ENCODE results near the gene SLC5A10.

Gene SLC5A10

DNA sequence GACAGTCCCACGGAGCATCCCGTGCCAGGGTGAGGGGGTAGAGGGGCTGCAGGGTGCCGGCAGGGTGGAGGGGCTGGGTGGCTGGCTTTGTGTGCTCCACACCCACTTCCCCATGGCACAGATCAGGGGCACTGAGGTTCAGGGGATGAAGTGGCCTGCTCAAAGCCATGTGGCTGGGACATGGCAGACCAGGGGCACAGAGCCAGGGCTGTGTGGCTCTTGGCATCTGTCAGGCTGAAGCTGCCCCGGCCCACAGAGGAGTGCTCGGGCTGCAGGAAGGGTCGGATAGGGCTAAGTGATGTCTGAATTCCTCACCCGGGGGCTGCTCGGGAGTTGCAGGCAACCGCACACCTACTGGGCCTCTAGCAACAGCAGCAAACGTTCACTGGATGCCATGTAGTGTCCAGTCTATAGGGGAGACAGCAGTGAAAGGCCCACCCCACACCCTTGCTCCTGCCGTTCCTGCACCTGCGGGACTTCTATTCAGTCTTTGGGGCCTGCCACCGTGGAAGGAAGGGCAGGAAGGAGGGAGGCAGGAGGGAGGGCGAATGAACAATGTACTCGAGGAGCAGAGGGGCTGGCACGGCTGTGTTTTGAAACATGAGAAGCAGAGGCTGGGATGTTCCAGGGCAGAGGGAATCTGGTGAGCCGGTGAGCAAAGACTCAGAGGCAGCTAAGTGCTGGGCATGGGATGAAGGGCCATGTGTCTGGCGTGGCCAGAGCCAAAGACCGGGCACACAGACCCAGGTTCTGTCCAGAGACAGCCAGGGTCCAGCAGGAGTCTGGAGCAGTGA is 15.1 kb downstream of the SLC5A10 start:
- no peak for DNase-seq

DNA sequence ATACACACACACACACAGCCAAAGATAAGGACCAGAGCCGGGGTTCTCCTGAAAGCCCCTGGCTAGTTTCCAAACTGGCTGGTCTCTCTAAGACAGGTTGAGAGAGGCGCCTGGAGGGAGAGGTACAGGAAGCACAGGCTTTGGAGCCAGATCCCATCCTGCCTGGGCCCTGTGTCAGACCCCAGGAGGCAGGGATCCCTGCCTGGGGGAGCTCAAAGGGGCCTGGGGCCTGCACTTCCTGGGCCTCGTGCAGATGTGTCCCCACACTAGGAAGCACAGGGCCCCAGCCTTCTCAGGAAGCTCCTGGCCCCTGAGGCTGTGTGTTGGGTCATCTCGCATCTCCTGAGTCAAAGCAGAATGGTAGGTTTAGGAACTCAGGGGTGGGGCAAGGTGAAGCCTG is 16.0 kb downstream of the SLC5A10 start:
- no peak for DNase-seq

DNA sequence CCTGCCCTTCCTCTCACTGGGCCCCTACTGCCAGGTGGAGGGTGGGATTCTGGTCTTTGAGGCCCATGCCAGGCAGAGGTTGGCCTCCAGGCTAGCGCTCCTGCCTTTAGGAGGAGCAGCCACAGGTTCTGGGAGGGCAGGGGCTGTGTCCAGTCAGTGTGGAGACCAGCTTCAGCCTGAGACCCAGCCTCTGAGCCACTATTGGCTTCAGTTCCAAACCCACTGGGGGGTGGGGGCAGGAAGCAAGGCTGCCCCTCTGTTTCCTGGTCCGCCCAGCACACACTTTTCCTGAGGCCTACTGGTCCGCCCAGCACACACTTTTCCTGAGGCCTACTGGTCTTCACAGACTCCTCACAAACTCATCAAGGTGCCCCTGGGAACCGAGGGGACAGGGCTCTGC is 16.4 kb downstream of the SLC5A10 start:
- no peak for DNase-seq

DNA sequence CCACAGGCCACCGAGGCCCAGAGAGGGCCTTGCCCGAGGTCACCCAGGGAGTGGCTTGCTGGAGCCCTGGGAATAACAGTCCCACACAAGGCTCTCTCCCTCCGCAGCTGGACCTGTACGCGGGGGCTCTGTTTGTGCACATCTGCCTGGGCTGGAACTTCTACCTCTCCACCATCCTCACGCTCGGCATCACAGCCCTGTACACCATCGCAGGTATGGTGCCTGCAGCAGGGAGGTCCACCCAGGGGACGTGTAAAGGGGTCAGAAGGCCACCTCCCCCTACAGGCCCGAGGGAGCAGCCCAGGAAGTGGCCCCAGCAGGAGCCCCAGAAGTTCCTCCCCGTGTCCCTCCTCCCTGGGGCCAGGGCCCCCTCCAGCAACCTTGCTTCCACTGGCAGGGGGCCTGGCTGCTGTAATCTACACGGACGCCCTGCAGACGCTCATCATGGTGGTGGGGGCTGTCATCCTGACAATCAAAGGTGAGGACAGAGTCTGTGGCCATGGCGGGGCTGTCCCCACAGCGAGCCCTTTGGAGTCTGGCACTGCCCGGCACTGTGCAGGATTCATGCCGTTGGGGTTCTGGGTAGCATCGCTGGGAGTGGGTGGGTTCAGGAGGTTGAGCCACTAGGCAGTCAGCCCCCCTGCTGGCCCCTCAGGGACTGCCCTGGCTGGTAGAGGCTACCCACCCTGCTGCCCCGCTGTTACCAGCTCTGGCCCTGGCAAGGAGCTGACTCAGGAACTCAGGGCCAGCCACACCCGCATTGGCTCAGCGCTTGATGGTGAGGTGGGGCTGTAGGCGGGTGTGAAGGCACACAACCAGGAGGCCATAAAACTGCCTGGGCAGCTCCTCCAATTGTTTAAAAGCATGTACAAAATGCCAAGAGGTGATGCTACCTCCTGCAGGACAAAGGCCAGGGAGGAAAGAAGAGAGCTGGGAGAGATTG is 17.3 kb downstream of the SLC5A10 start:
- DNase-seq: no peak

DNA sequence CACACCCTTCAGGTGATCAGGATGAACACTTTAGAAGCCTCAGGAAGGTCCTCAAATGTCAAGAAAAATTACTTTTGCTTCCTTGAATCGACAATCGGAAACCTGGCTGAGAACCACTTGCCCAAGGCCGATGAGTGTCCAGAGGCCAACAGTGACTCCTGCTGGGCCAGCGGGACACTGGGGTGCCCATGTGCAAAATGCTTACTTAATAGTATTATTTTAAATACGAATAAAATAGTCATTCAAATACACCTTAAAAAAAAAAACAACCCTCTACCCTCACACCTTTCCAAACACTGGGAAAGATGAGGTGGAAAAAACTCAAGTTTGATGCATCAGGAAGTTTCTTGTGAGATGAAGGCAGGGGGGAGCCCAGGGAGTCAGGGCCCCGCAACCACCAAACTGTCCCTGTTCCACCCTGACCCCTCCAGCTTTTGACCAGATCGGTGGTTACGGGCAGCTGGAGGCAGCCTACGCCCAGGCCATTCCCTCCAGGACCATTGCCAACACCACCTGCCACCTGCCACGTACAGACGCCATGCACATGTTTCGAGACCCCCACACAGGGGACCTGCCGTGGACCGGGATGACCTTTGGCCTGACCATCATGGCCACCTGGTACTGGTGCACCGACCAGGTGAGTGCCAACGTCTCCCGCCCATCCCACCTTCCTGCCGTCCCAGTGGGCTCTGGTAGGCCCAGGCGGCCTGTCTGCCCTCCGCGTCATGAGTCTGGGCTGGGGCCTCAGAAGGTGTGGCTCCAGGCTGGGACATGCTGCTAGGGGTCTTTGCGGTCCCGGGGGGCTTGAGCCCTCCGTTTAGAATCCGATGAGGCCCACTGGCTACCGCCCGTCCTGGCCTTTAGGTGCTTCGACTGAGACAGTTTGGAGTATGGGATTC is 18.9 kb downstream of the SLC5A10 start:
- DNase-seq: no peak

DNA sequence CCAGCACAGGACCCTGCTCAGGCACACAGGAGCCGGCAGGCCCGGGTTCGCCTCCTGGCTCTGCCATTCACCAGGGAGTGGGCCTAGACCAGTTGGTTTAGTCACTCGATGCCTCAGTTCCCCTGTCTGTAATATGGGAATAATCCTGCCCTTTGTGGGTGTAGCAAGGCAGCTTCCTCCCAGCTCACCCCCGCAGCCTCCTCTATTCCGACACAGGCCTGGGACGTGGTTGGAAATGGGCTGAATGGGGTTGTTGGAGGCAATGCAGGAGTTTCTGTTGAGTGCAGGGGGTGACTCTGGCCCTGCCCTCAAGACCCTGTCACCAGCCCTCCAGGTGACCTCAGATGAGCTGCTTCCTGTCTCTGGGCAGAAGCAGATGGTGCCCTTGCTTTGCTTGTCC is 19.8 kb downstream of the SLC5A10 start:
- no peak for DNase-seq

DNA sequence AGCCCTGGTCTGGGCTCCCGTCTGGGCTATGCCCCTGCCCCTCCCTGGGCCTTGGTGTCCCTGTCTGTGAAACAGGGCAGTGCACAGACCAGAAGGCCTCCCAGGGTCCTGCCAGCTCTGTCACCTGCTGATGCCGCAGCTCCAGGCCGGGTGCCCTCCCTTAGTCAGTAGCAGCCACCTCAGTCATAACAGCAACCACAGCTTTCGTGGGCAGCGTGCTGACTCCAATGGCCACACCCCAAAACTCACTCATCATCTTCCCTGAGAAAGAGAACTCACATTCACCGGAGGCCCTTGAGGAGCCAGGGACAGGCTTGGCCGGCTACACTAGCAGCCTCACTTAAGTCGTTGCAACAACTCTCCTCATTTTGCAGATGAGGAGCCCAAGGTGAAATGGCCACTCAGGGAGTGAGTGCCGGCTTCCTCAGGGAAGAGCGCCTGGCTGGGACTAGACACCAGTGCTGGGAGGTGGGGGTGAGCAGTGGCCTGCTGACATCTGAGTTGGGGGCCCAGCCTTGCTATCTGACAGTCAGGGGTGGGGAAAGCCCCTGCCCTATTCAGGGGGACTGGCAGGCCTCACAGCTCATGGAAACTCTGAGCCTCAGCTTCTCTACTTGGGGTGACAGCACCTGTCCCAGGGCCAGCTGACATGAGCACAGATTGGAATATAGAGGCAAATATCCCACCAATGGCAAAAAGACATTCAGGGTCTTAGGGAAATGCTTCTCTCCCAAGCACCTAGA is 22.6 kb downstream of the SLC5A10 start:
- DNase-seq: no peak

DNA sequence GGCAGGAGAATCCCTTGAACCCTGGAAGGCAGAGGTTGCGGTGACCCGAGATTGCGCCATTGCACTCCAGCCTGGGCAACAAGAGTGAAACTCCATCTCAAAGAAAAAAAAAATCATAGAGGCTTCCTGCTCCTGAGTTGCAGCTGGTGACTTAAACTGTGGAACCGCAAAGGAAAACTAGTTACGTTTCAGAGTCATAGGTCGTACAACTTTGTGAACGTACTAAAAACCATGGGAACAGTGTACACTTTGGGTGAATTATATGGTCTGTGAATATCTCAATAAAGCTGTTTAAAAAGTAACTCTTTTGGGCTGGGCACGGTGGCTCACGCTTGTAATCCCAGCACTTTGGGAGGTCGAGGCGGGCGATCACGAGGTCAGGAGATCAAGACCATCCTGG is 23.6 kb downstream of the SLC5A10 start:
- no peak for DNase-seq

DNA sequence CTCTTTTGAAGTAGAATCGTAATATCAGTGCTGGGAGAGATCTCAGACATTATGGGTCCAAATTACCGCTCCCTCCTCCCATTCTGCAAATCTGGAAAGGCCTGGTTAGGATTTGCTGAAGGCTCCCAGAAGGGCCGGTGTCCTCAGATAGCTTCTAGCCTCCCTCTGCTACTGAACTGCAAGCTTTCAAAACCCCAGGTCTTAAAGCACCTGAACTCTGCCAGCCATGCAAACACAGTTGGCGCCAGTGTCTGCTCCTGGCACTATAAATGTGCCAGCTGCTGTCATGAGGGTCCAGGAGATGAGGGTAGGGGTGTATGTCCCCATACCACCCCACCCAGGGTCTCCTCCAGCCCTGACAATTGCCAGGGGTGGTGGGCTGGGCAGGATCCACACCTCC is 24.2 kb downstream of the SLC5A10 start:
- no peak for DNase-seq

DNA sequence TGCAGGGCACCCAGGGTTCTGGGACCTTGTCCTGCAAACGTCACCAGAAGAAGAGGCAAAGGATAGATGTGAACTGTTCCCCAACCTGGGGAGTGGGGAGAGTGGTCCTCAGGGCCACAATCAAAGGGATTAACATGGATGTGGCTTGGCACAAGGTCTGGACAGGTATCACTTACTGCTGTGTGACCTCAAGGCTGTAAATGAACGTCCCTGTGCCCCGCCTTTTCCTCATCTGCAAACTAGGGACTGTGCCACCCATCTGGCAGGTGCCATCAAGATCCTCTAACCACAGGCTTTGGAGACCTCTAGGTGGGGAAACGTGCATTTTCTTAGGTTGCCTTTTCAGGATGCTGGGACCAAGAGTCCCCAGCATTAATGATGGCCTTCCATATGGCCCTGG is 25.1 kb downstream of the SLC5A10 start:
- no peak for DNase-seq

DNA sequence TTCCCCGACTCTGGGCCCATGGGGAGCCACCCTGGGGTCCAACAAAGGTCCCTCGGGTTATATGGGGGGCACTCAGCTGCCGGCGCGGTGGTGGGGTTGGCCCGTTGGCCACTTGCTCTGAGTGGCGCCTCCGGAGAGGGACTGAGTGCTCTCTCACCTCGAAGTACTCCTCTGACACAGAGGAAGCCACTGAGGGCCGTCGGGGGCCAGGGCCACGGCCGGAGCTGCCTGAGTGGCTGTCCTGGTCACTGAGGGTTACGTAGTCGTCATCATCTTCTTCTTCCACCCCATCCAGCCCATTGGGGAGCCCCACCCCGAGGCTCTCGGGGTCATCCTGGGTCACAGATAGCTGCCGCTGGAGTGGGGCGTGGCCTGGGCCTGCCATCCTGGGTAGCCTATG is 25.7 kb downstream of the SLC5A10 start:
- DNase-seq: no peak

DNA sequence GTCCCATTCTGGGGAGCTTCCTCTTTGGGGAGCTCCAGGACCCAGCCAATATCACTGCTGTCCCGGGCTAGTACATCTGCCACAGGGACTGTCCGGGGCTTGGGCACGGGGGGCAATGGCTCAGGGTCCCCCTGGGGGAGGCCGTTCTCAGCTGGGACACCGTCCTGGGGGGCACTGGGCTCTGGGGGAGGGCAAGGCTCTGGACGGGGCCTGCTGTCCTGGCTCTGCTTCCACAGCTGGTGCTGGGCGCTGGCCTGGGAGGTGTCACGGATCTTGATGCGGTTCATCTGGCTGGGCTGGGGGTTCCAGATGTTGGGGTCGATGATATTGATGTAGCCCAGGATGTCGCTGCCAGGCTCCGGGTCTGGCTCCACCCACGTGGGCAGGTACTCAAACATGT is 26.1 kb downstream of the SLC5A10 start:
- DNase-seq: no peak

DNA sequence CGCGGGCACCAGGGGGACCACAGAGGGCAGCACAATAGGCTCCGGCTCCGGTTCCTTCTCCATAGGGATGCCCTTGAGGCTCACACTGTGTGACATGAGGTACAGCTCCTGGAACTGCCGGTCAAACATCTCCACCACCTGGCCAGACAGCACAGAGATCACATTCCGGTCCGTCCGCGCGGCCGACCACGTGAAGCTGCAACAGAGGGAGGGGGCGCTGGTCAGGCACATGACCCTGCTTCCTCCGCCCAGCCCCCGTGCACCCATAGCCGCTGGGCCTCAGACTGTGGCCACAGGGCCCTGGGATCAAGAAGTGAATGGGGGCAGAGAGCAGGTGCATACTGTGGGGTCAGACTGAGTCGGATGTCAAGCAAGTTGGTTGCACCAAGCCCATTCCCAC is 26.7 kb downstream of the SLC5A10 start:
- no peak for DNase-seq

DNA sequence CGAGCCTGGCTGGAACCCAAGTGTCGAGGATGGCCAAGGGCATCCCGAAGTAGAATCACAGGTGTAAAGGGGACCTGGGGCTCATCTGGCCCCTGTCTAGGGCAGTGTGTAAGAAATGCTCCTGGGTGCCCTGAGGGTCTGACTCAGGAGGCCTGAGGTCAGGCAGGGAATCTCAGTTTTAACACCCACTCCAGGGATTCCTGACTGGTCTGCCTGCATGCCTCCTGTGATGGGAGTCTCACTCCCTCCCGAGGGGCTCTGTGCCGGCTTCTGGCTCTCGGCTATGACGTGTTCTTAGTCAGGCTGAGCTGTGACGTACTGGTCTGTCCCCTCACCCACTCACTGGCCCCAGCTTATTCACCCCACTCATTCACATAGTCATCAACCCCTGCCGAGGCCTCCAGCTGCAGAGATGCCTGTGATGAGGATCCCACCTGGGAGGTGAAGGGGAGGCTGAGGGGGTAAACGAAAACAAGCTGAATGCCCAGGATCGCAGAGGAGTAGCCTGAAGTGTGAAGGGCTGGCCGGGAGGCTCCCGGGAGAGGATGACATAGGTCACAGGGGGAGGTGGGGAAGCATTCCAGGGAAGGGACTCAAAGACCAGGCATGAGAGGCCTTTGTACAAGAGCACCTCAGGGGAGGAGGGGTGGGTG is 28.8 kb downstream of the SLC5A10 start:
- DNase-seq: no peak

DNA sequence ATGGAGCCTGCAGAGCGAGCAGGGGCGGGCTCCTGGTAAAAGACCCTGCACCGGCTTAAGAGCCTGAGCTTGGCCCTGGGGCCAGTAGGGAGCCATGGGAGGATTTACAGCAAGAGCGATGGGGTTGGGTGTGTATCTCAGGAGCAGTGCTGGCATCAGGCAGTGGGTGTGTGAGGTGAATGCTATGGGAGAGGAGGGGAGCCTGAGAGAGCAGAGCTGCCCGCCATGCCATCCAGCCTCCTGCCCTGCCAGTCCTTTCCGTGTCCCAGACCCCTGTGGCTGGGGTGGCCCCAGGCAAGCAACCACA is 29.3 kb downstream of the SLC5A10 start:
- DNase-seq: no peak

DNA sequence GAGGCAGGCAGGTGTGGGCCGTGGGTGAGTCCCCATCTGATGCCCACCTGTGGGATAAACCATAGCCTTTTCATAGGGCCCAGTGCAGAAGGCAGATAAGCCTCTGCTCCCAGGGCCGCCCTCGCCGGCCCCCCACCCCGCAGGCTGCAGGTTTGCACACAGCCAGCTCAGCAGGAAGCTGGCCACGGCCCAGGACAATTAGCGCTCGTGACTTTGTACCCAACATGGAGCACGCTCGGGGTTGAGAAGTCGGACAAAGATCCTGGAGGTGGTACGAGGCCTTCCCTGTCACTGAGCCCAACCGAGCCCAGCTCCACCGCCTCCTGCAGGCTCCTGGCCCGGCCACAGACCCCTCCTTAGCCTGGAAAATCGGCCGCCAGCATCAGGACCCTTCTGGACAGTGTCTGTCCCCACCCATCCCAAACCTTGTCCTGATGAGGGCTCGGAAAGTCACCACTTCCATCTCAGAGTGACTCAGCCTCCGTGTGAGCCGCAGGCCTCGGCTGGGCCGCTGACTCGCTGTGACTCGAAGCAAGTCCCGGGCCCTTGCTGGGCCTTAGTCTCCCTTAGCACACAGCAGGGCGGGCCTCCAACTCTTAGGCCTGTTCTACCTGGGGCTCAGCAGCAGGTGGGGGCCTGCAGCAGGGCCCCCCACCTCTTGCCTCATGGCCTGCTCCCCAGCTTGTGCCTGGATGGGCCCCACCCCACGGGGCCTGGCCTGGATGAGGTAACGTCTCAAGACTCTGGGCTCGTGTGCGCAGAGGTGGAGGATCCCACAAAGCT is 29.9 kb downstream of the SLC5A10 start:
- DNase-seq: no peak

DNA sequence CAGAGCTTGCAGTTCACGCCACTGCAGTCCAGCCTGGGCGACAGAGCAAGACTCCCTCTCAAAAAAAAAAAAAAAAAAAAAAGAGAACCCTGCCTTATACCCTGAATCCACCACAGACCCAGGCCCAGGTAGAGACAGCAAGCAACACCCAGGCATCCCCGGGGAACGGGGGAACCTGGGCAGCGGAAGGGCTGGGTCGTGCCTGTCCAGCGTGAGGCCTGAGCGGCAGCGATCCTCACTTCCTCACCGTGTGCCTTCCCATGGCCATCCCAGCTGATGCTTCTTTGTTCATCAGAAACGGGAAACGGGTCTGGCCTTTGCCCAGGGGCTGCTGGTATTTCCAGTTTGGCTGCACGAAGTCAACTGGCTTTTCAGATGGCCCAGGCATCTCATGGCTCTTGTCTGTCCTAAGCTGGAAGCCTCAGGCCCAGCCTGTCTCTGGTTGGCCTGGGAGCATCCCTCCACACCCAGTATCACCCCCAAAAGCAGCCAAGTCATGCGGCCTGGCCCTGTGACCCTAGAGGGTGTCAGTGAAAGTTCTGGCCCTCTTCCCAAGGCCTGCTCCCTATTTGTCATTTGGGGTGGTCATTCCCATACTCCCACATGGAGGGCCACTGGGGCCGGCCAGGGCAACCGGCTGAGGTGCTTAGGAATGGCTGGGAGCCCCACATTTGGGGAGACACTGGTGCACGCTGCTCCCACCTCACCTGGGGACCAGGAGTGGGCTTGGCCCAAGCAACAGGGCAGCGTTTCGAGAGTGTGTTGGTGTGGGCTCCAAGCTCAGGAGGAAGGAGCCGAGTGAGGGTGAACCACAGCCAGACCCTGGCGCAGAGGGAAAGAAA is 32.5 kb downstream of the SLC5A10 start:
- DNase-seq: no peak

DNA sequence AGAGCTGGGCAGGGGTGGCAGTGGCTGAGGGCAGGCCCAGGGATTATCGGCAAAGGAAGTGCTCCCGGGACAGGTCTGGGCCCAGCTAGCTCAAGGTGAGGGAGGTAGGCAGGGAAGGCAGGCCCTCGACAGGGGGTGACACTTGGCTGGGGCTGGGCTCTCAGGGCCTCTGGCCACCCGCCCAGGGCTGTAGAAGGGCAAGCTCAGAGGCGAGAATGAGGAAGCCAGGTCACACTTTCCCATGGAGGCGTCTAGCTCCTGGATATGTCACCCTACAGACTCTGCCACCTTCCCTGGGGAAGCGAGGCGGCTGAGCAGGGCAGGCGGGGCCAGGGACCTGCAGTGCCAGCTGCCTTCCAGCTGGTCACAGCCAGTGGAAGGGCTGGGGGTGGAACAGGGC is 33.5 kb downstream of the SLC5A10 start:
- DNase-seq: no peak

DNA sequence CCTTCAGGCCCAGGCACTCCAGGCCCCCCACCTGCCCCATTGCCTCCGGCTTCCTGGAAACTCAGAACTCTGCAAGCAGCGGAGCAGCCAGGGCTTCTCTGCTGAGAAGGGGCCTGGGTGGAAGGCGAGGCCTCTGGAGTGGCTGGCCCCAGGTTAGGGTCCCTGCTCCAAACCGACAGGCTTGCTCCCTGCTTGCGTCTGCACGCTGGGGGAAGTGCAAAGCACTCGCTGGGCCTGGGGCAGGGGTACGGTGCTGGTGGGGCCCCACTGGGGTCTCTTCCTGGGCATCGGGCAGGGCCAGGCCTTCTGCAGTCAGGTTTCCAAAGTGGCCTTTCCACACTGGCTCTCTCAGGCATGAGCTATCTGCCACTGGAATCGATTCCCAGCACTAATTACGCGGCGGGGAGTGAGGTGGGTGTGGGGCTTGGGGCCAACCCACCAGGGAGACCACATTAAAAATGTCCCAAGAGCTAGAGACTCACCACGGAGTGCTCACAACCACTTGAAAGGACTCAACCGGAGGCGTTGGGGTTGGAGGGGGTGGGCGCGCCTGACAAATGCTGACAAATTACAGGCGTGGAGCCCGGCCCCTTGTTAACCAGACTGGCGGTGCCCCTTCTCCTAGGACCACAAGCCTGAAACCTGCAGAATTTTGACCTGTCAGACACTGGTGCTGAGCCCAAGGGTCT is 34.7 kb downstream of the SLC5A10 start:
- DNase-seq: no peak

DNA sequence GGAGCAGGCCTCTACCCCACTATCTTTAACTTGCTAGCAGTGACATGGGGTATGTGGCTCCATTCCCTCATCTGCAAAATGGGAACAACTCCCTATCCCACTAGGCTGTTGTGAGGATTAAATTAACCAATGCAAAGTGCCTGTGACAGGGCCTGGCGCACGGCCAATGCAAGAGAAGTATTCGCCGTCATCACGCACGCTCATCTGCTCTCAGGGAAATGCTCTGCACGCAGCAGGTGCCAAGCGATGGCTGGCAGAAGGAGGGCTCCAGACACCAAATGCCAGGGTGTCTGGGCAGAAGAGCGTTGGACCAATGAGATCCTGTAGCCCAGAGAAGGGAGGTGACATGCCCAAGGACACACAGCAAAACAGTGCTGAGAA is 35.3 kb downstream of the SLC5A10 start:
- no peak for DNase-seq

Data from cerebellar nuclear complex (tissue), 1 donor.